HepG2 (cell line): ENCODE measurements around the gene RAPGEFL1. TPM values are rescaled to one million over a fixed set of nuclear protein-coding genes. Genes with fewer than 3 reads are reported as not detected.
A peak's percentile ranks its signal among the peaks of the same experiment; 100 is the strongest.

Experiments used
- DNMT1 ChIP-seq: sonication (generic); formaldehyde crosslinking; IDR thresholded peaks from 2 replicates; pipeline ENCODE4 v1.5.1; 2020; ENCODE audit warnings: mild to moderate bottlenecking, missing genetic modification reagents
- GABPB1 ChIP-seq: IDR thresholded peaks from 2 replicates; pipeline ENCODE4 v1.6.1; 2016; ENCODE audit warnings: mild to moderate bottlenecking, missing genetic modification reagents, moderate library complexity, missing compliant biosample characterization
- IKZF4 ChIP-seq: sonication (generic); formaldehyde crosslinking; IDR thresholded peaks from 2 replicates; pipeline ENCODE4 v1.5.1; 2020; ENCODE audit warnings: borderline replicate concordance, mild to moderate bottlenecking, low read depth, missing genetic modification reagents; ENCODE audit errors: not compliant biosample characterization
- IRF9 ChIP-seq: sonication (generic); formaldehyde crosslinking; IDR thresholded peaks from 2 replicates; pipeline ENCODE4 v1.8.0; 2022; ENCODE audit warnings: missing genetic modification reagents, mild to moderate bottlenecking, borderline replicate concordance
- MYPOP ChIP-seq: sonication (generic); formaldehyde crosslinking; IDR thresholded peaks from 2 replicates; pipeline ENCODE4 v1.8.1; 2023; ENCODE audit warnings: mild to moderate bottlenecking, moderate library complexity, missing genetic modification reagents
- RBFOX2 ChIP-seq: fragments of 200-400 bp; formaldehyde crosslinking; IDR thresholded peaks from 2 replicates; pipeline ENCODE4 v1.6.1; 2017; ENCODE audit warnings: low read depth, mild to moderate bottlenecking, low read length
- SALL1 ChIP-seq: sonication (generic); formaldehyde crosslinking; IDR thresholded peaks from 2 replicates; pipeline ENCODE4 v1.8.0; 2022; ENCODE audit warnings: mild to moderate bottlenecking, missing genetic modification reagents
- STAT5B ChIP-seq: sonication (generic); formaldehyde crosslinking; IDR thresholded peaks from 2 replicates; pipeline ENCODE4 v1.4.0; 2020; ENCODE audit warnings: missing genetic modification reagents
- U2AF1 ChIP-seq: fragments of 200-400 bp; formaldehyde crosslinking; optimal IDR thresholded peaks from 2 replicates; pipeline ENCODE3; 2017; ENCODE audit warnings: mild to moderate bottlenecking, low read depth, low read length
- ZBTB21 ChIP-seq: sonication (generic); formaldehyde crosslinking; IDR thresholded peaks from 2 replicates; pipeline ENCODE4 v1.4.0; 2020; ENCODE audit warnings: missing genetic modification reagents
- ZNF318 ChIP-seq: sonication (generic); formaldehyde crosslinking; IDR thresholded peaks from 2 replicates; pipeline ENCODE4 v1.4.0; 2020; ENCODE audit warnings: mild to moderate bottlenecking, missing genetic modification reagents
- ZNF549 ChIP-seq: sonication (generic); formaldehyde crosslinking; IDR thresholded peaks from 2 replicates; pipeline ENCODE4 v1.5.0; 2020; ENCODE audit warnings: missing genetic modification reagents
- ZNF720 ChIP-seq: sonication (generic); formaldehyde crosslinking; IDR thresholded peaks from 2 replicates; pipeline ENCODE4 v1.4.0; 2020; ENCODE audit warnings: missing genetic modification reagents
- ZNF75D ChIP-seq: sonication (generic); formaldehyde crosslinking; IDR thresholded peaks from 2 replicates; pipeline ENCODE4 v1.8.1; 2023; ENCODE audit warnings: missing genetic modification reagents, mild to moderate bottlenecking, borderline replicate concordance
- ZNF770 ChIP-seq: sonication (generic); formaldehyde crosslinking; IDR thresholded peaks from 2 replicates; pipeline ENCODE4 v1.5.0; 2020; ENCODE audit warnings: mild to moderate bottlenecking, missing genetic modification reagents
- ZNF83 ChIP-seq: sonication (generic); formaldehyde crosslinking; IDR thresholded peaks from 2 replicates; pipeline ENCODE4 v1.4.0; 2020; ENCODE audit warnings: missing genetic modification reagents, mild to moderate bottlenecking, borderline replicate concordance
- polyA plus RNA-seq, 8 experiments: library from polyadenylated mRNA; depleted of rRNA in 3 of 8; stranded (reverse) in 7 of 8; unstranded in 1 of 8; fragments of >200 nt; fragmentation: Illumina TruSeq in 4 of 8; extraction: Trizol in 4 of 8; gene quantifications; 2 replicates each; pipeline versions ENCODE4 v1.2.1 to v1.2.3, GENCODE V29; 2011 to 2016; ENCODE audit warnings: low read depth in 4 of 8, missing spikeins in 1 of 8, mixed read lengths in 1 of 8; ENCODE audit not compliant: insufficient read depth in 1 of 8
- total RNA-seq, 5 experiments: library from RNA; depleted of rRNA; stranded (reverse); fragments of >200 nt; fragmentation: Illumina TruSeq; extraction: Trizol; gene quantifications; 2 replicates each; pipeline ENCODE4 v1.2.3, GENCODE V29; 2016; ENCODE audit warnings: low read depth in 1 of 5

The RAPGEFL1 gene
- total and polyA plus RNA-seq, 2 of the 13 experiments (the other 11 are each of a cell fraction or from before 2014, with no cell fraction given): 4.5 to 7.8 TPM

- peak; percentile 87; the same call in 1 of the 2 replicates for TF ChIP-seq ZNF318
- 0 out of 2 replicates have a peak, but pooled peaks have one; percentile 22 for TF ChIP-seq ZNF770 (CRISPR knock-in tag)
- peak; percentile 94 for TF ChIP-seq GABPB1
- TF ChIP-seq ZBTB21: no peak; the same call in 1 of the 2 replicates
- TF ChIP-seq ZNF549 (CRISPR knock-in tag): no peak
- TF ChIP-seq IRF9 (CRISPR knock-in tag): peak; percentile 62; the same call in 1 of the 2 replicates
- TF ChIP-seq ZNF83 (CRISPR knock-in tag): no peak
- TF ChIP-seq RBFOX2: peak; percentile 94
- no peak for TF ChIP-seq ZNF720 (CRISPR knock-in tag)
- peak; percentile 79 for TF ChIP-seq SALL1
- TF ChIP-seq IKZF4 (CRISPR knock-in tag): no peak
- TF ChIP-seq MYPOP (CRISPR knock-in tag): peak; percentile 18; the same call in 1 of the 2 replicates
- TF ChIP-seq ZNF75D (CRISPR knock-in tag): no peak
- TF ChIP-seq STAT5B (CRISPR knock-in tag): no peak
- TF ChIP-seq U2AF1: no peak
- TF ChIP-seq DNMT1: no peak
Measured at GRCh38 chr17:40218740-40219593, 41.7 kb downstream of the RAPGEFL1 start, which contains the start of gene WIPF2 (continued).
